Measurements from ENCODE around the gene GULP1. TPM values are rescaled to one million over a fixed set of nuclear protein-coding genes. Genes with fewer than 3 reads are reported as not detected.

Gene GULP1
- polyA plus RNA-seq, 1 donor (not counting 4 experiments of a cell fraction or from before 2014, with no cell fraction given): 11.7 TPM

DNA sequence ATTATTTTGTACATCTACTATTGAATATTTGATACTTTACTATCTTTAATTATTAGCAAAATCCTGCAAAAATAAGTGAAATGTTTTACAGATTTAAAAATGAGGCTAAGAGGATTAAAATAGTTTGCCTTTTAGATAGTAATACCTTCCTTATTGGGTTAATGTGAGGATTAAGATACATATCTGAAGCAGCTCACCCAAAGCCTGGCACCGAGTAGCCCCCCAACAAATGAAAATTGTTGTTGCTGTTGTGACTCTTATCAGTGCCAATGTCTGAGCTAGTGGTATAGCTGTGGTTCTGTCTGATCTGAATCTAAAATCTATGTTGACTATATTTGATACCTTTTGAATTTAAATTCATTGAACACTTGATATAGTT lies 34.6 kb downstream of the GULP1 start:
- Histone ChIP-seq H3K27ac (ENCODE audit: control insufficient read depth, insufficient read depth, low read length) (no peak overlapping the region), H3K9ac (ENCODE audit: control insufficient read depth, extremely low read depth, insufficient read depth, low read length) (no peak overlapping the region), H3K9me1 (ENCODE audit: control insufficient read depth, extremely low read depth, insufficient read depth, low read length) (no peaks in the 10 kb centered on the region), H3K4me1 (ENCODE audit: control insufficient read depth, extremely low read depth, insufficient read depth, low read length) (no peaks in the 10 kb centered on the region), H3K79me2 (ENCODE audit: control insufficient read depth, insufficient read depth, low read length) (no peaks in the 10 kb centered on the region), H3K36me3 (ENCODE audit: control insufficient read depth in 2 of 2, extremely low read depth in 1 of 2, insufficient read depth in 2 of 2, low read length in 2 of 2) (no peaks in the 10 kb centered on the region), H4K20me1 (ENCODE audit: control insufficient read depth, extremely low read depth, insufficient read depth, low read length) (no peaks in the 10 kb centered on the region), H2AFZ (ENCODE audit: control insufficient read depth, low read length) (no peak overlapping the region), H3K4me2 (ENCODE audit: control insufficient read depth, extremely low read depth, insufficient read depth, low read depth, low read length) (no peak overlapping the region), H3K4me3 (ENCODE audit: control insufficient read depth in 2 of 3, extremely low read depth in 1 of 3, insufficient read depth in 2 of 3, low read depth in 1 of 3, low read length in 3 of 3) (no peak overlapping the region), H3K27me3 (ENCODE audit: control insufficient read depth, extremely low read depth, insufficient read depth, low read length) (no peaks in the 10 kb centered on the region), H3K9me3 (ENCODE audit: control insufficient read depth, low read depth, low read length) (no peaks in the 10 kb centered on the region)
- TF ChIP-seq, protein P1, sequence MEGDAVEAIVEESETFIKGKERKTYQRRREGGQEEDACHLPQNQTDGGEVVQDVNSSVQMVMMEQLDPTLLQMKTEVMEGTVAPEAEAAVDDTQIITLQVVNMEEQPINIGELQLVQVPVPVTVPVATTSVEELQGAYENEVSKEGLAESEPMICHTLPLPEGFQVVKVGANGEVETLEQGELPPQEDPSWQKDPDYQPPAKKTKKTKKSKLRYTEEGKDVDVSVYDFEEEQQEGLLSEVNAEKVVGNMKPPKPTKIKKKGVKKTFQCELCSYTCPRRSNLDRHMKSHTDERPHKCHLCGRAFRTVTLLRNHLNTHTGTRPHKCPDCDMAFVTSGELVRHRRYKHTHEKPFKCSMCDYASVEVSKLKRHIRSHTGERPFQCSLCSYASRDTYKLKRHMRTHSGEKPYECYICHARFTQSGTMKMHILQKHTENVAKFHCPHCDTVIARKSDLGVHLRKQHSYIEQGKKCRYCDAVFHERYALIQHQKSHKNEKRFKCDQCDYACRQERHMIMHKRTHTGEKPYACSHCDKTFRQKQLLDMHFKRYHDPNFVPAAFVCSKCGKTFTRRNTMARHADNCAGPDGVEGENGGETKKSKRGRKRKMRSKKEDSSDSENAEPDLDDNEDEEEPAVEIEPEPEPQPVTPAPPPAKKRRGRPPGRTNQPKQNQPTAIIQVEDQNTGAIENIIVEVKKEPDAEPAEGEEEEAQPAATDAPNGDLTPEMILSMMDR (optimal IDR thresholded peaks at IDR 0.05 in 1 of 3, IDR thresholded peaks at IDR 0.05 in 1 of 3, conservative IDR thresholded peaks at IDR 0.05 in 1 of 3; ENCODE audit: extremely low read depth in 1 of 3, insufficient read depth in 2 of 3, low read length in 3 of 3): no peak
- TF ChIP-seq EZH2 (IDR thresholded peaks at IDR 0.05; ENCODE audit: low read length): no peak
- dilution Hi-C loops (cut with MboI; ENCODE audit: extremely low pct_ligation_motif_present, low sequenced_read_pairs): no loop called here
- FAIRE-seq (no peak), DNase-seq (ENCODE audit: low read depth, low spot score) (no peak)

DNA sequence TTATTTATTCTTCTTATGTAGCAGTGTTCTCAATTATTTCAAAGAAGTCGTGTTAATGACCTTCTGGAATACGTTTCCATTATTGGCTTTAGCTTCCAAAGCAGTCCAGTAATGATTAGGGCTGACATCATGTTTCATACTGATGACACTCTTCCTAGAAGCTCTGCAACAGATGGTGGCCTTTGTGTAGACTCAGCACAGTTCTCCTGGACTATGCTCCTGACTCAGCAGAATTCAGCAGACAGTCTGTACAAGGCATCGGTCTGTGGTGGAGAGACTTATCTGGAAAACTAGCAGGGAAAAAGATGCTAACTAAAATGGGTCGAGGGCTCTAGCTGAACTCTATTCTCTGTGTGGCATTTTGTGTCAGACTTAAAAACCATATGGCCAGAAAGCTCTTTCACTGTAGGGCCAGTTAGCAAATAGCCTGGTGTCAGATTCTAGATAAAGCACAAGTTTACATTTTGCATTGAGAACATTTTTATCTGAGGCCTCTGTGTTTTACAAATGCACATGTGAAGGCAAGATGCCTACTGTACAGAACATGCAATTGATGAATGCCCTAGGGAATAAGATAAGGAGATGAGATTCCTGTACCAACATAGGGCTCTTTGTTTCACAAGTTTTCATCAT lies 35.1 kb downstream of the GULP1 start:
- Histone ChIP-seq H3K9me1 (ENCODE audit: control insufficient read depth, extremely low read depth, insufficient read depth, low read length) (no peaks in the 10 kb centered on the region), H3K4me3 (ENCODE audit: control insufficient read depth in 2 of 3, extremely low read depth in 1 of 3, insufficient read depth in 2 of 3, low read depth in 1 of 3, low read length in 3 of 3) (no peak overlapping the region), H3K4me2 (ENCODE audit: control insufficient read depth, extremely low read depth, insufficient read depth, low read depth, low read length) (no peak overlapping the region), H4K20me1 (ENCODE audit: control insufficient read depth, extremely low read depth, insufficient read depth, low read length) (no peaks in the 10 kb centered on the region), H2AFZ (ENCODE audit: control insufficient read depth, low read length) (no peak overlapping the region), H3K9me3 (ENCODE audit: control insufficient read depth, low read depth, low read length) (no peaks in the 10 kb centered on the region), H3K9ac (ENCODE audit: control insufficient read depth, extremely low read depth, insufficient read depth, low read length) (no peak overlapping the region), H3K79me2 (ENCODE audit: control insufficient read depth, insufficient read depth, low read length) (no peaks in the 10 kb centered on the region), H3K27me3 (ENCODE audit: control insufficient read depth, extremely low read depth, insufficient read depth, low read length) (no peaks in the 10 kb centered on the region), H3K4me1 (ENCODE audit: control insufficient read depth, extremely low read depth, insufficient read depth, low read length) (no peaks in the 10 kb centered on the region), H3K27ac (ENCODE audit: control insufficient read depth, insufficient read depth, low read length) (no peak overlapping the region), H3K36me3 (ENCODE audit: control insufficient read depth in 2 of 2, extremely low read depth in 1 of 2, insufficient read depth in 2 of 2, low read length in 2 of 2) (no peaks in the 10 kb centered on the region)
- TF ChIP-seq, protein P1 (optimal IDR thresholded peaks at IDR 0.05 in 1 of 3, IDR thresholded peaks at IDR 0.05 in 1 of 3, conservative IDR thresholded peaks at IDR 0.05 in 1 of 3; ENCODE audit: extremely low read depth in 1 of 3, insufficient read depth in 2 of 3, low read length in 3 of 3): no peak
- TF ChIP-seq EZH2 (IDR thresholded peaks at IDR 0.05; ENCODE audit: low read length): no peak
- dilution Hi-C loops (cut with MboI; ENCODE audit: extremely low pct_ligation_motif_present, low sequenced_read_pairs): no loop called here
- no peak for DNase-seq (ENCODE audit: low read depth, low spot score)
- no peak for FAIRE-seq
